Left lung (tissue), 10 donors: ENCODE results near the gene E2F7. TPM values are rescaled to one million over a fixed set of nuclear protein-coding genes. Genes with fewer than 3 reads are reported as not detected.
A peak's percentile ranks its signal among the peaks of the same experiment; 100 is the strongest.

ENCODE experiments used
- ATAC-seq: fragments of 200-7000 bp; cut with Tn5 transposase; one replicate; pipeline ENCODE4 v1.9.1; 2020; ENCODE audit warnings: moderate library complexity
- DNase-seq, 4 donors: peaks; one replicate each; pipeline ENCODE4 v3.0.0-alpha.2; 2013 to 2020
- H3K27ac ChIP-seq, 2 donors: fragments of 200-600 bp; sonication (generic) in 1 of 2; one replicate each; pipeline versions ENCODE4 v1.5.0 to v1.8.0; 2020 to 2021
- H3K27me3 ChIP-seq, 2 donors: fragments of 200-600 bp; sonication (generic) in 1 of 2; one replicate each; pipeline versions ENCODE4 v1.5.0 to v1.8.0; 2020 to 2021
- H3K36me3 ChIP-seq, 2 donors: fragments of 200-600 bp; sonication (generic) in 1 of 2; one replicate each; pipeline versions ENCODE4 v1.5.0 to v1.8.0; 2020 to 2021
- H3K4me1 ChIP-seq, 2 donors: fragments of 200-600 bp; one replicate each; pipeline ENCODE4 v1.8.0; 2021
- H3K4me3 ChIP-seq, 2 donors: fragments of 200-600 bp; sonication (generic) in 1 of 2; one replicate each; pipeline versions ENCODE4 v1.5.0 to v1.8.0; 2020 to 2021; ENCODE audit warnings: mild to moderate bottlenecking in 1 of 2
- H3K9me3 ChIP-seq, 2 donors: fragments of 200-600 bp; sonication (generic) in 1 of 2; one replicate each; pipeline versions ENCODE4 v1.5.0 to v1.8.0; 2020 to 2021
- CTCF ChIP-seq, 2 donors: fragments of 200-600 bp; sonication (generic) in 1 of 2; IDR thresholded peaks; one replicate each; pipeline versions ENCODE4 v1.5.0 to v1.8.0; 2021; ENCODE audit warnings: antibody characterized with exemption in 2 of 2
- intact Hi-C, 2 donors: fragments of 100-400 bp; cut with DNase I; formaldehyde crosslinking; loops; one replicate each; pipeline versions ENCODE4 v1.11.2 to v1.14.2; 2022
- polyA plus RNA-seq, 6 donors: library from polyadenylated mRNA; unstranded; fragments of 120-200 nt; gene quantifications; one replicate each; pipeline ENCODE4 v1.2.1, GENCODE V29; 2013; ENCODE audit not compliant: insufficient read length in 6 of 6
- total RNA-seq, 2 donors: library from RNA; stranded (reverse); fragmentation: NEBNext Ultra II Directional; extraction: Animal tissue kit (Norgen Biotek cat#: 25700); gene quantifications; one replicate each; pipeline ENCODE4 v1.2.1, GENCODE V29; 2021
- donor health status: DM: no; HTN: yes; CAD: no.
- donor health status: DM: no; HTN: no; CAD: no.

The E2F7 gene
- total and polyA plus RNA-seq, 8 donors = 1.7 to 10.9 (median 6.8) TPM

- Histone ChIP-seq H3K4me1 (no peaks in the 10 kb centered on the region), H3K9me3 (no peaks in the 10 kb centered on the region), H3K27ac (no peak overlapping the region), H3K27me3 (no peaks in the 10 kb centered on the region), H3K36me3 (no peaks in the 10 kb centered on the region), H3K4me3 (no peak overlapping the region)
- DNase-seq (no peak), ATAC-seq (no peak)
- intact Hi-C loops = no loop called here
- no peak for TF ChIP-seq CTCF (IDR thresholded peaks at IDR 0.05)
Observed at GRCh38 chr12:76990716-76991115, 74.7 kb downstream of the E2F7 start.

- intact Hi-C loops = no loop called here
- DNase-seq (peak in 1 of 4 donors; percentile 53), ATAC-seq (no peak)
- Histone ChIP-seq H3K27ac (no peak overlapping the region), H3K9me3 (peaks cover 0 to 35% of the 10 kb centered on the region in 2 donors), H3K36me3 (no peaks in the 10 kb centered on the region), H3K27me3 (no peaks in the 10 kb centered on the region), H3K4me1 (no peaks in the 10 kb centered on the region), H3K4me3 (no peak overlapping the region)
- no peak for TF ChIP-seq CTCF (IDR thresholded peaks at IDR 0.05)
Observed at GRCh38 chr12:76984566-76984965, 80.8 kb downstream of the E2F7 start.

GRCh38 chr12:76983420-76983819 lies 81.9 kb downstream of the E2F7 start:
- H3K9me3 ChIP-seq = peaks cover 0 to 35% of the 10 kb centered on the region in 2 donors
- ATAC-seq (no peak), DNase-seq (no peak)
- H3K27ac ChIP-seq = no peak overlapping the region
- H3K36me3 ChIP-seq = no peaks in the 10 kb centered on the region
- no peak overlapping the region for H3K4me3 ChIP-seq
- H3K4me1 ChIP-seq = no peaks in the 10 kb centered on the region
- H3K27me3 ChIP-seq = no peaks in the 10 kb centered on the region
- no peak for TF ChIP-seq CTCF (IDR thresholded peaks at IDR 0.05)
- intact Hi-C loops = no loop called here

GRCh38 chr12:76980196-76980595 lies 85.2 kb downstream of the E2F7 start:
- Histone ChIP-seq H3K9me3 (peaks cover 0 to 35% of the 10 kb centered on the region in 2 donors), H3K27ac (no peak overlapping the region), H3K36me3 (no peaks in the 10 kb centered on the region), H3K27me3 (no peaks in the 10 kb centered on the region), H3K4me1 (no peaks in the 10 kb centered on the region), H3K4me3 (no peak overlapping the region)
- DNase-seq = no peak
- TF ChIP-seq CTCF (IDR thresholded peaks at IDR 0.05) = no peak
- ATAC-seq = no peak
- intact Hi-C loops = no loop called here

GRCh38 chr12:76976777-76977382 lies 88.5 kb downstream of the E2F7 start:
- Histone ChIP-seq H3K27me3 (no peaks in the 10 kb centered on the region), H3K9me3 (peaks cover 0 to 7% of the 10 kb centered on the region in 2 donors), H3K4me1 (no peaks in the 10 kb centered on the region), H3K36me3 (no peaks in the 10 kb centered on the region), H3K27ac (no peak overlapping the region), H3K4me3 (no peak overlapping the region)
- intact Hi-C loops = no loop called here
- ATAC-seq (no peak), DNase-seq (no peak)
- no peak for TF ChIP-seq CTCF (IDR thresholded peaks at IDR 0.05)

Other genes starting within 250 kb of the E2F7 start
- gene CSRP2, start 186.6 kb downstream of the E2F7 start, total RNA-seq = 10 to 100 TPM; 24.8 to 28.9 TPM
- gene CSRP2, start 186.6 kb downstream of the E2F7 start, polyA plus RNA-seq = 10 to 100 TPM; 21.0 to 26.3 (median 22.2) TPM